Adrenal gland (tissue), 12 donors: ENCODE results near the gene FLYWCH1. TPM values are rescaled to one million over a fixed set of nuclear protein-coding genes. Genes with fewer than 3 reads are reported as not detected.

ENCODE experiments used
- DNase-seq, 7 donors: peaks; one replicate each; pipeline ENCODE4 v3.0.0-alpha.2; 2019 to 2020
- H3K27ac ChIP-seq, 5 donors: fragments of 200-600 bp; sonication (generic) in 4 of 5; 1 replicate in 3 of 5; 2 replicates in 2 of 5; pipeline versions ENCODE4 v1.5.1 to v1.8.0; 2016 to 2020; ENCODE audit warnings: mild to moderate bottlenecking in 1 of 5
- H3K27me3 ChIP-seq: fragments of 200-600 bp; 2 replicates; pipeline ENCODE4 v1.8.0; 2021
- H3K36me3 ChIP-seq, 2 donors: fragments of 200-600 bp; replicated peaks in 1 of 2; 1 replicate in 1 of 2; 2 replicates in 1 of 2; pipeline versions ENCODE4 v1.5.1 to v1.8.0; 2018 to 2022
- H3K4me1 ChIP-seq, 2 donors: fragments of 200-600 bp; replicated peaks in 1 of 2; 1 replicate in 1 of 2; 2 replicates in 1 of 2; pipeline versions ENCODE4 v1.5.1 to v1.8.0; 2018 to 2021
- H3K4me3 ChIP-seq, 4 donors: fragments of 200-600 bp; sonication (generic) in 3 of 4; one replicate each; pipeline ENCODE4 v1.5.1; 2016 to 2018
- H3K9me3 ChIP-seq, 3 donors: fragments of 200-600 bp; sonication (generic) in 1 of 3; replicated peaks in 1 of 3; 1 replicate in 2 of 3; 2 replicates in 1 of 3; pipeline versions ENCODE4 v1.5.1 to v1.8.0; 2016 to 2021
- CTCF ChIP-seq, 6 experiments: fragments of 450-650 bp in 4 of 6; fragments of 200-600 bp in 2 of 6; sonication (generic) in 1 of 6; IDR thresholded peaks; 1 replicate in 5 of 6; 2 replicates in 1 of 6; pipeline versions ENCODE4 v1.5.1 to v1.8.0; 2016 to 2021; ENCODE audit warnings: antibody characterized with exemption in 6 of 6, mild to moderate bottlenecking in 2 of 6, moderate library complexity in 1 of 6
- POLR2A ChIP-seq, 2 donors: fragments of 450-650 bp; IDR thresholded peaks; one replicate each; pipeline ENCODE4 v1.6.1; 2017; ENCODE audit warnings: antibody characterized with exemption in 2 of 2, mild to moderate bottlenecking in 2 of 2, moderate library complexity in 1 of 2
- WGBS, 4 donors: extraction: QIAGEN DNeasy Blood & Tissue Kit in 2 of 4; methylation state at CpG; one replicate each; pipeline versions ENCODE4 v1.1.5 to v1.1.7; 2013 to 2017; 5-methylcytosine and 5-hydroxymethylcytosine counted together
- intact Hi-C, 2 donors: fragments of 100-400 bp; cut with DNase I; formaldehyde crosslinking; loops; one replicate each; pipeline versions ENCODE4 v1.14.1 to v1.15.0; 2022 to 2023
- polyA plus RNA-seq, 3 donors: library from polyadenylated mRNA; stranded (reverse); fragments of 200-250 nt in 2 of 3; fragments of 350-450 nt in 1 of 3; fragmentation: Illumina TruSeq in 1 of 3; extraction: RNeasy Lipid Tissue Mini Kit (QIAGEN cat#74804) in 1 of 3; gene quantifications; one replicate each; pipeline ENCODE4 v1.2.3, GENCODE V29; 2013 to 2014
- total RNA-seq, 9 donors: library from RNA; depleted of rRNA in 4 of 9; stranded (reverse); fragments of >200 nt in 4 of 9; fragments of 120-200 nt in 1 of 9; fragmentation: NEBNext Ultra II Directional in 1 of 9; extraction: Animal tissue kit (Norgen Biotek cat#: 25700) in 1 of 9; gene quantifications; one replicate each; pipeline versions ENCODE4 v1.1.0 to v1.2.4, GENCODE V29; 2013 to 2023
- donor health status: healthy with polysubstance abuse.
- donor health status: Bipolar disorder and iron deficiency.
- donor health status: DM: yes; HTN: yes; CAD: no.
- donor health status: DM: no; HTN: no; CAD: no.
- donor health status: DM: no; HTN: no; CAD: no.
- donor health status: DM: yes; HTN: yes; CAD: no.

FLYWCH1 gene
- total and polyA plus RNA-seq, 12 donors: 3.3 to 89.8 (median 50.4) TPM

- DNase-seq: no peak
- Histone ChIP-seq H3K4me3 (no peak overlapping the region), H3K36me3 (peaks cover 0 to 4% of the 10 kb centered on the region in 2 donors), H3K4me1 (no peaks in the 10 kb centered on the region), H3K9me3 (no peaks in the 10 kb centered on the region), H3K27ac (no peak overlapping the region), H3K27me3 (no peaks in the 10 kb centered on the region)
- WGBS, 4 donors: 94 to 97% (median 96%) methylated on average over 4 of the region's 4 CpGs
- intact Hi-C loops: no loop called here
- TF ChIP-seq CTCF (IDR thresholded peaks at IDR 0.05) (no peak), POLR2A (IDR thresholded peaks at IDR 0.05) (no peak)
These were observed 34.9 kb downstream of the FLYWCH1 start for GRCh38 chr16:2946649-2947048.

- intact Hi-C loops: no loop called here
- Histone ChIP-seq H3K4me3 (no peak overlapping the region), H3K27ac (no peak overlapping the region), H3K27me3 (no peaks in the 10 kb centered on the region), H3K4me1 (no peaks in the 10 kb centered on the region), H3K36me3 (peaks cover 0 to 4% of the 10 kb centered on the region in 2 donors), H3K9me3 (no peaks in the 10 kb centered on the region)
- TF ChIP-seq POLR2A (IDR thresholded peaks at IDR 0.05) (no peak), CTCF (IDR thresholded peaks at IDR 0.05) (no peak)
- WGBS, 4 donors: 86 to 90% (median 89%) methylated on average over 27 to 36 of the region's 36 CpGs
- no peak for DNase-seq
These were observed 37.3 kb downstream of the FLYWCH1 start for GRCh38 chr16:2948807-2949704.

- Histone ChIP-seq H3K4me3 (no peak overlapping the region), H3K27ac (no peak overlapping the region), H3K36me3 (peaks cover 0 to 4% of the 10 kb centered on the region in 2 donors), H3K4me1 (no peaks in the 10 kb centered on the region), H3K27me3 (no peaks in the 10 kb centered on the region), H3K9me3 (no peaks in the 10 kb centered on the region)
- intact Hi-C loops: no loop called here
- 86 to 94% (median 92%) methylated on average over 9 to 19 of the region's 19 CpGs for WGBS, 4 donors
- TF ChIP-seq CTCF (IDR thresholded peaks at IDR 0.05) (no peak), POLR2A (IDR thresholded peaks at IDR 0.05) (no peak)
- DNase-seq: no peak
These were observed 38.1 kb downstream of the FLYWCH1 start for GRCh38 chr16:2949705-2950352.

GRCh38 chr16:2950353-2950724 is 38.6 kb downstream of the FLYWCH1 start:
- Histone ChIP-seq H3K27me3 (no peaks in the 10 kb centered on the region), H3K4me3 (no peak overlapping the region), H3K4me1 (no peaks in the 10 kb centered on the region), H3K36me3 (peaks cover 0 to 4% of the 10 kb centered on the region in 2 donors), H3K27ac (no peak overlapping the region), H3K9me3 (no peaks in the 10 kb centered on the region)
- TF ChIP-seq CTCF (IDR thresholded peaks at IDR 0.05): no peak
- TF ChIP-seq POLR2A (IDR thresholded peaks at IDR 0.05): no peak
- no peak for DNase-seq
- intact Hi-C loops: no loop called here
- WGBS, 4 donors: 92 to 96% (median 94%) methylated on average over 4 to 13 of the region's 13 CpGs
